ENCODE results near the gene MIB2. TPM values are rescaled to one million over a fixed set of nuclear protein-coding genes. Genes with fewer than 3 reads are reported as not detected.
A peak's percentile ranks its signal among the peaks of the same experiment; 100 is the strongest.
"Not testable (repeated sequence)": the region's sequence is repeated elsewhere in the genome, so short reads cannot be mapped to it uniquely, and the experiment has no call there.

MIB2 gene
- polyA plus RNA-seq, 3 donors from 2014 or later: 44.0 to 89.0 (median 86.7) TPM

- peak; percentile 98 to 99 (median 99) for DNase-seq
- peaks cover 0 to 2% (median 0%) of the 10 kb centered on the region in 6 donors for H3K9me3 Mint-ChIP-seq
- peaks cover 8 to 23% (median 9%) of the 10 kb centered on the region in 3 donors for H3K27me3 Mint-ChIP-seq (ENCODE audit: low read depth in 3 of 3)
- peak overlapping the region; percentile 91 to 99 (median 96) for H3K27ac Mint-ChIP-seq
- peaks cover 0 to 19% of the 10 kb centered on the region in 2 donors for H3K4me1 Mint-ChIP-seq
- peak overlapping the region; percentile 87 to 92 (median 92) for H3K4me3 Mint-ChIP-seq
- H3K36me3 Mint-ChIP-seq: no peaks in the 10 kb centered on the region
Observed at GRCh38 chr1:1630191-1630964, 15.1 kb downstream of the MIB2 start.

- H3K27ac Mint-ChIP-seq: peak overlapping the region; percentile 86 to 95 (median 94)
- peak; percentile 61 to 74 (median 68) for DNase-seq
- H3K9me3 Mint-ChIP-seq: peaks cover 0 to 2% (median 0%) of the 10 kb centered on the region in 6 donors
- H3K4me3 Mint-ChIP-seq: peak overlapping the region; percentile 85 to 88 (median 86)
- peaks cover 7 to 23% (median 8%) of the 10 kb centered on the region in 3 donors for H3K27me3 Mint-ChIP-seq (ENCODE audit: low read depth in 3 of 3)
- peaks cover 0 to 14% of the 10 kb centered on the region in 2 donors for H3K4me1 Mint-ChIP-seq
- no peaks in the 10 kb centered on the region for H3K36me3 Mint-ChIP-seq
Observed at GRCh38 chr1:1630965-1631781, 15.9 kb downstream of the MIB2 start.

- Mint-ChIP-seq H3K36me3 (no peaks in the 10 kb centered on the region), H3K27me3 (ENCODE audit: low read depth in 3 of 3) (peaks cover 8 to 23% (median 10%) of the 10 kb centered on the region in 3 donors), H3K9me3 (peaks cover 0 to 2% (median 0%) of the 10 kb centered on the region in 6 donors), H3K27ac (peak within 1 kb of the TSS; percentile 86 to 95 (median 94)), H3K4me3 (peak within 1 kb of the TSS; percentile 85 to 88 (median 86)), H3K4me1 (peaks cover 0 to 14% of the 10 kb centered on the region in 2 donors)
- DNase-seq: peak in 1 of 3 donors; percentile 26
Observed at GRCh38 chr1:1631782-1632420, 16.6 kb downstream of the MIB2 start, which contains the start of gene MMP23B. MMP23B (plus strand) TSS chr1:1632173; CDS start chr1:1632219, 46 bp downstream.

GRCh38 chr1:1633409-1633808 lies 18.1 kb downstream of the MIB2 start:
- H3K4me1 Mint-ChIP-seq, H3K9me3 Mint-ChIP-seq, H3K27ac Mint-ChIP-seq, DNase-seq, H3K36me3 Mint-ChIP-seq, H3K4me3 Mint-ChIP-seq: not testable (repeated sequence)
- H3K27me3 Mint-ChIP-seq (ENCODE audit: low read depth in 3 of 3): peaks cover 8 to 15% (median 10%) of the 10 kb centered on the region in 3 donors

- not testable (repeated sequence) for H3K27ac Mint-ChIP-seq, H3K4me1 Mint-ChIP-seq, H3K9me3 Mint-ChIP-seq, DNase-seq, H3K4me3 Mint-ChIP-seq, H3K36me3 Mint-ChIP-seq
- H3K27me3 Mint-ChIP-seq (ENCODE audit: low read depth in 3 of 3): peaks cover 8 to 10% (median 10%) of the 10 kb centered on the region in 3 donors
Observed at GRCh38 chr1:1634613-1635012, 19.3 kb downstream of the MIB2 start.

GRCh38 chr1:1636621-1637478 lies 21.6 kb downstream of the MIB2 start:
- Mint-ChIP-seq H3K4me3 (peak overlapping the region in 1 of 5 donors; percentile 17), H3K27ac (peak overlapping the region in 2 of 6 donors; percentile 12 to 65)
- H3K36me3 Mint-ChIP-seq; H3K4me1 Mint-ChIP-seq; H3K27me3 Mint-ChIP-seq (ENCODE audit: low read depth in 3 of 3); DNase-seq; H3K9me3 Mint-ChIP-seq: not testable (repeated sequence)

- not testable (repeated sequence) for H3K4me1 Mint-ChIP-seq; H3K27ac Mint-ChIP-seq; H3K9me3 Mint-ChIP-seq; H3K4me3 Mint-ChIP-seq; H3K36me3 Mint-ChIP-seq; DNase-seq; H3K27me3 Mint-ChIP-seq (ENCODE audit: low read depth in 3 of 3)
Observed at GRCh38 chr1:1637479-1637875, 22.2 kb downstream of the MIB2 start.

GRCh38 chr1:1638528-1638927 lies 23.2 kb downstream of the MIB2 start:
- not testable (repeated sequence) for DNase-seq; H3K27me3 Mint-ChIP-seq (ENCODE audit: low read depth in 3 of 3); H3K4me1 Mint-ChIP-seq

GRCh38 chr1:1639368-1639767 lies 24.1 kb downstream of the MIB2 start:
- not testable (repeated sequence) for H3K9me3 Mint-ChIP-seq; H3K27me3 Mint-ChIP-seq (ENCODE audit: low read depth in 3 of 3); H3K36me3 Mint-ChIP-seq; H3K4me1 Mint-ChIP-seq; DNase-seq; H3K4me3 Mint-ChIP-seq
- H3K27ac Mint-ChIP-seq: peak overlapping the region in 1 of 6 donors; percentile 50

More at GRCh38 chr1:1638528-1638927, 23.2 kb downstream of the MIB2 start:
- not testable (repeated sequence) for H3K36me3 Mint-ChIP-seq, H3K9me3 Mint-ChIP-seq, H3K4me3 Mint-ChIP-seq, H3K27ac Mint-ChIP-seq

GRCh38 chr1:1640081-1640480 lies 24.8 kb downstream of the MIB2 start:
- H3K36me3 Mint-ChIP-seq; H3K4me1 Mint-ChIP-seq; H3K4me3 Mint-ChIP-seq; DNase-seq; H3K9me3 Mint-ChIP-seq; H3K27ac Mint-ChIP-seq; H3K27me3 Mint-ChIP-seq (ENCODE audit: low read depth in 3 of 3): not testable (repeated sequence)

GRCh38 chr1:1640711-1641461 lies 25.6 kb downstream of the MIB2 start:
- H3K27me3 Mint-ChIP-seq (ENCODE audit: low read depth in 3 of 3): not testable (repeated sequence)

GRCh38 chr1:1646326-1646725 lies 31.0 kb downstream of the MIB2 start:
- peaks cover 8 to 35% (median 25%) of the 10 kb centered on the region in 3 donors for H3K36me3 Mint-ChIP-seq
- not testable (repeated sequence) for H3K27ac Mint-ChIP-seq; DNase-seq; H3K9me3 Mint-ChIP-seq; H3K27me3 Mint-ChIP-seq (ENCODE audit: low read depth in 3 of 3); H3K4me3 Mint-ChIP-seq; H3K4me1 Mint-ChIP-seq

More at GRCh38 chr1:1640711-1641461, 25.6 kb downstream of the MIB2 start:
- not testable (repeated sequence) for H3K36me3 Mint-ChIP-seq, DNase-seq, H3K27ac Mint-ChIP-seq, H3K9me3 Mint-ChIP-seq, H3K4me1 Mint-ChIP-seq, H3K4me3 Mint-ChIP-seq

Measured in immature natural killer cell (primary cell).